Fibroblast of pulmonary artery (primary cell): ENCODE results near the gene GFM1.

ENCODE experiments used
- DNase-seq: peaks from one replicate; pipeline ENCODE4 v3.0.0-alpha.2; 2010; ENCODE audit warnings: low read depth
- H3K4me3 ChIP-seq: replicated peaks from 2 replicates; pipeline ENCODE4 v1.5.1; 2011; ENCODE audit warnings: low read depth, mild to moderate bottlenecking, control low read depth, low read length, moderate library complexity
- CTCF ChIP-seq: IDR thresholded peaks from 2 replicates; pipeline ENCODE4 v1.5.1; 2011; ENCODE audit warnings: mild to moderate bottlenecking, control low read depth, low read length, inconsistent platforms; ENCODE audit errors: missing control alignments

The GFM1 gene

DNA sequence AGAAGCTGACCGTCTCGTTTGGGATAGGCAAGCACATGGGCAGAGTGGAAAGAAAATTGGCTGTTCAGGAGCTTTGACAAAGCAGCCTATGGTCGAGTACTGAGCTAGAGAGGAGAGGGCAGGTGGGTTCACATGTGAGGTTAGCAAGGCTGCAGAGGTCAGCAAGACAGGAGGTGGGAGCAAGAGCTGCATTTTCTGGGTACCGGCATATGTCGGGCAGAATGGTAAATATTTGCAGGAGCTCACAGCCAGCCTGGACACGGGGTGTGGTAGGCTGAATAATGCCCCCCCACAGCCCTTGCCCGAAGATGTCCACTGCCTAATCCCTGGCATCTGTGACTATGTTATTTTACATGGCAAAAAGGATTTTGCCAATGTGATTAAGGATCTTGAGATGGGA lies 79.7 kb downstream of the GFM1 start:
- DNase-seq, result no peak
- no peak for TF ChIP-seq CTCF
- no peak overlapping the region for H3K4me3 ChIP-seq

DNA sequence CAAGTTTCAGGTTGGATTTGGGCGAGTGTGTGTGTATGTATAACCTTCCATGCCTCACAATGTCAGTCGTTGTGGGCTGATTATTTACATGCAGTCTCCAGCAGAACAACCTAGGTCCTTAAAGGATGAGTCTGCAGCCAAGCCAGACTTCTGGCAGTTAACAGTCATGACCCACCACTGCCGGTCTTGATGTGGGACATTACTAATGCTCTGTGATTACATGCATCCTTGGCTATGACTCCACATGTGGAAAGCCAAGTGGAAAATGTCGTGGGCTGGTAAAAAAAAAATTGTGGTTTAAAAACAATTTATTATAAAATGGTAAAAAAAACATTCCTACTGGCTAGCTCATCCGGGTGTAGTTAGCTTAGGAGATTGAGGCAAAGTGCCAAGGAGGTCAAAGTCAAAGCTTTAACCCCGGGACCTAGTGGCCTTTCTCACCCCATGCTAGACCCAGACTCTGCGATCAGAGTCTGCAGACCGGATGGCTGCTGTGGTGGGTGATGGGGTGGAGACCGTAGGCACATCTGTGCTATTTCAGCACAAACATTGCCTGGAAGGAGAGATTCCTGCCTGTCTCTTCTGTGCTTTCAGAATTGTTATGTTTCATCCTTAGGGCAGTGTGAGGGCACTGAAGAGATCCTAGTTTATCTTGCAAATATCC lies 81.2 kb downstream of the GFM1 start:
- H3K4me3 ChIP-seq, result no peak overlapping the region
- no peak for TF ChIP-seq CTCF
- DNase-seq, result peak; percentile 93

DNA sequence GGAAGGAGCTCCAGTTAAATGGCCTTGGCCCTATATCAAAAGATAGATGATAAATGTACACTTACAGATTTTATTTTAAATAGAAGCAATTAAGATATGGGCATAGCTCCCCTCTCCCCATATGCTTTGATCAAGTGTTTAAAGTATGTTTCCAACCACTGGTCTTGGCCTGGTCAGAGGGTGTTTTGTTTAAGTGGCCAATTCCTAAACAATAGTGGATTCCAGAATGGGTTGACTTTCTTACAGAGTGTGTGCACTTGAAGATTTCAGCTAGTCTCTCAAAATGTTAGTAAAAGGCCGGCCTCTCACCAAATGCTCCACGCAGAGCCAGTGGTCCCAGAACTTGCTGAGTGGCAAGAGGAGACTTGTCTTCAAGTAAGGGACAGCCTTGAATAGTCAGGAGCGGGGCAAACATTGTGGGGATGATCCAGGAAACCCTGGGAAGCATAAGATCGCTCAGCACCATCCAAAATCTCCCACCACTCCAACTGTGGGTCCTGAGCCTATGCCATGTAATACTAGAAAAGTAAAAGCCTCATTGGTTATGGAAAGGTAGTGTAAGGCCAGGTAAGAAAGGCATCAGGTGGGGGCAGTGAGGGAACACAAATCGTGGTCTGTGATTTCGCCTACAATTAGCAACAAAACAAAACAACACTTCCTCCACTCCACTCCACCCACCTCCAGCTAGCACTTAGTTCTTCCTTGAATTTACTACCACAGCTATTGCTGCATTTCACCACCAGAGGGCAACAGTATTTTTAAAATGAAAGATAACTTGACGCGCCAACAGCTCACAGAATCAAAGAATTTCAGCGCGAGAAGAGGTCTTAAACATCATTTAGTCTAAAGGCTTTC lies 83.1 kb downstream of the GFM1 start:
- peak; percentile 82 for TF ChIP-seq CTCF
- H3K4me3 ChIP-seq, result no peak overlapping the region
- DNase-seq, result peak; percentile 87

DNA sequence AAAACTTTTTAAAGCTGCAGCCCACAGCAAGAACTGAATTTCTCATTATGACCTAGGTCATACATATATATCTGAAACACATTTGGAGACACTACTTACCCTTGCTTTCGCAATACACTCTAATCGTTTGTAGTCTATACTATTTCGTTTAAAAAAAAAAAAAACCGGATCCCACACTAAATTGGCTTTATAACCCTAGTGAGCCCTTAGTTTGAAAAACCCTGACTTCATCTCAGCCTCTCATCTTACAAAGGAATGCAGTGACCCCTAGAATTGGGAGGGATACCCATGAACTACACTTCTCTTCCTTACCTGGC lies 83.7 kb downstream of the GFM1 start:
- H3K4me3 ChIP-seq, result no peak overlapping the region
- no peak for DNase-seq
- TF ChIP-seq CTCF, result no peak

GRCh38 chr3:158728851-158729250 lies 84.5 kb downstream of the GFM1 start:
- TF ChIP-seq CTCF, result no peak
- no peak overlapping the region for H3K4me3 ChIP-seq
- no peak for DNase-seq

- peak overlapping the region; percentile 59 for H3K4me3 ChIP-seq
- no peak for DNase-seq
- TF ChIP-seq CTCF, result no peak
These were observed 87.2 kb downstream of the GFM1 start for GRCh38 chr3:158731486-158731885.
